Stimulated activated CD8-positive, alpha-beta memory T cell treated with anti-CD3 and anti-CD28 coated beads, Interleukin-15, amount 100 ng/mL, for 48 hours (primary cell): Measurements from ENCODE around the gene COA5.

Experiments
- DNase-seq, 2 donors: peaks; one replicate each; pipeline ENCODE4 v3.0.0-alpha.2; 2020; ENCODE audit warnings: low read depth in 2 of 2

The COA5 gene, protein sequence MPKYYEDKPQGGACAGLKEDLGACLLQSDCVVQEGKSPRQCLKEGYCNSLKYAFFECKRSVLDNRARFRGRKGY

DNA sequence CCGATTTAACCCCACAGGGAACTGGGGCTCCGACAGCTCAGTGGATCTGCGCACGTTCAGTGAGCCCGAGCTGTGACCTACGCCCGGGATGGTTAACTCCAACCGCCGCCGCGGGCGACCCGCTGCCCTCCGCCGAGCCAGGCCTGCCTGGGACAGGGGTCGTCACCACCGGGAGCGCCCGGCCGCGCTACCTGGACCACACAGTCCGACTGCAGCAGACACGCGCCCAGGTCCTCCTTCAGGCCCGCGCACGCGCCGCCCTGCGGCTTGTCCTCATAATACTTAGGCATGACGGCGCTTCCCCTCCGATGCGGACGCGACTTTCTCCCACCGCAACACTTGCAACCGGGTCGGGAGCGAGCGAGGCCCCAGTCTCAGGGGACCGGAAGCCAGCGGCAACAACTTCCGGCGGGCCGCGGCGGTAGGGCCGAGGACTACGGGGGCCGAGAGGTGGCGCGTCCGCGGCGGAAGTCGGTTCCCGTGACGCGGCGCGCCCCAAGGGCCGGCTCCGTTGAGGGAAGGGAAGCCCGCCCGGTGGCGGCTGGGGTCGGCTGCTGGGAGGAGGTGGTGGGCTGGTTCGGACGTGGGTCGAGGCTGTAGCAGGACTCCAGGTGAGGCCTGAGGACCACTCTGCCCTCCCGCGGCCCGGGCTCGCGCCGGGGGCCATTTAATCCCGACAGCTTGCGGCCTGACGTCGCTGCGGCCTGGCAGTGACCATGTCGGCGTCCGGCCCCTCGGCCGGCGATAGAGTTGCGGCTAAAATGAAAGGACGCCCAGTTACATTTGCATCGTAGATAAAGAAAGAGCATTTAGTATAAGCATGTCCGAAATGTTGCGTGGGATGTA, at the start of gene COA5, which contains the start of gene UNC50:
Gene COA5, minus strand, starts transcription at position 397 of the 846 bp plus-strand sequence. Its CDS starts 107 bp downstream, at position 290.
Gene UNC50, plus strand, starts transcription at position 474 of the 846 bp plus-strand sequence. CDS start 1,171 bp downstream, outside the sequence.
- DNase-seq: peak; percentile 89

DNA sequence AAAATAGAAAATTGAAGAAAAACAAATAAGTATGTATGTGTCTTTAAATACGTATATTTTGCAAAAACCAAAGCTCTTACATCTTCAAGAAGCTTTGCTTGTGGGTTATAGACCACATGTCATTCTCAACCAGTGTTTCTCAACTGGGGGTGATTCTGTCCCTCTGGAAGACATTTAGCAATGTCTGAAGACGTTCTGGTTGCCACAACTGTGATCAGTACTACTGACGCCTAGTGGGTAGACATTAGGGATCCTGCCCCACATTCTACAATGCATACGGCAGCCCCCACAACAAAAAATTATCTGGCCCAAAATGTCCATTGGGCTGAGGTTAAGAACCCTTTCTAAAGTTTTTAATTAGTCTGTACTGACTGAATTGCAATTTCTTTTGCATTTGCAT, 48.5 kb upstream of the COA5 start:
- DNase-seq: no peak

DNA sequence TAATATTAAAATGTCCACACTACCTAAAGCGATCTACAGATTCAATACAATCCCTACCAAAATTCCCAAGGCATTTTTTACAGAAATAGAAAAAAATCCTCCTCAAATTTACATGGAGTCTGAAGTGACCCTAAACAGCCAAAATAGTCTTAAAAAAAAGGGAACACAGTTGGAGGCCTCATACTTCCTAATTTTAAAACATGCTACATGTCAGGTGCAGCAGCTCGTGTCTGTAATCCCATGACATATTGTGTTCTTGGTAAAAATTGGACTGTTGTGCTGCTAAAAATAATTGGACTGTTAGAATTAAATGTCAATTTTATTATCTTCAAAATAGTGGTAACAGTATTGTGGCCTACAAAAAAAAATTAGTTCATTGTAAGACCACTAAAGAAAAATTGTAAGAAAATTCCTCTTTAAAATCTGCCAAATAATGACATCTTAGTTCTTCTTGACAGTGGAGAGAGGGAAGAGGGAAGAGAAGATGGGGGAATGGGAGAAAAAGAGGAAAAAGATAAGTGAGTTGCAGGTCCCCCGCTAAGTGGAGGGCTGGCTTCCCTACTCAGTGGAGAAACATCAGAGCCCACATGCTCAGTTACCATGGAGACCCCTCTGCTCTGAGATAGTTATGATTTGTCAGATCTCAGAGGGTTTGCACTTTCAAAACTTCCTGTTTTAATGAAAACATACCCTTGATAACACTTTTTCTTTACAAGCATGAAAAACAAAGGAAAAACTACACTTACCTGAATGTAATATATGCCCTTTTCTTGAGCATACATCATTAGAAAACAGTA, 46.6 kb upstream of the COA5 start:
- peak in 1 of 2 donors; percentile 28 for DNase-seq

DNA sequence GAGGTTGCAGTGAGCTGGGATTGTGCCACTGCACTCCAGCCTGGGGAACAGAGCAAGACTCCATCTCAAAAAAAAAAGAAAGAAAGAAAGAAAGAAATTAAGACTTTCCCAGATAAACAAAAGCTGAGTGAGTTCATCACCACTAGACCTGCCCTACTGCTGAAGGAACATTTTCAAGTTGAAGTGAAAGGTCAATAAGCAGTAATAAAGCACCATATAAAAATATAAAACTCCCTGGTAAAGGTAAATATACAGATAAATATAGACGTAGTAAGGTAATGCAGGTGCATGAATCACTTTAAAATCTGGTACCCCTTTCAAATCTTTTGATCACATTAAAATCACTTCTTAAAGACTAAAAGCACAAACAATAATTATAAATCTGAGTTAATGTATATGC, 42.7 kb upstream of the COA5 start:
- DNase-seq: no peak

DNA sequence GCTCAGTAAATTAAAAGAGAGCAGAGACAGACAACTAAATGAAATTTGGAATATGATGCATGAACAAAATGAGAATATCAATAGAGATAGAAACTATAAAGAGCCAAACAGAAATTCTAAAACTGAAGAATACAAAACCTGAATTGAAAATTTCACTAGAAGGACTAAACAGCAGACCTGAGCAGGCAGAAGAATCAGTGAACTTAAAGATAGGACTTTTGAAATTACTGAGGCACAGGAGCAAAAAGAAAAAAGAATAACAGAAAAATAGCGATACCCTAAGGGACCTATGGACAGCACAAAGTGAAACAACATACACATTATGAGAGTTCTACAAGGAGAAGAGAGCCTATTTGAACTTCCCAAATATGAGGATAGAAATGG, 41.7 kb upstream of the COA5 start:
- no peak for DNase-seq

DNA sequence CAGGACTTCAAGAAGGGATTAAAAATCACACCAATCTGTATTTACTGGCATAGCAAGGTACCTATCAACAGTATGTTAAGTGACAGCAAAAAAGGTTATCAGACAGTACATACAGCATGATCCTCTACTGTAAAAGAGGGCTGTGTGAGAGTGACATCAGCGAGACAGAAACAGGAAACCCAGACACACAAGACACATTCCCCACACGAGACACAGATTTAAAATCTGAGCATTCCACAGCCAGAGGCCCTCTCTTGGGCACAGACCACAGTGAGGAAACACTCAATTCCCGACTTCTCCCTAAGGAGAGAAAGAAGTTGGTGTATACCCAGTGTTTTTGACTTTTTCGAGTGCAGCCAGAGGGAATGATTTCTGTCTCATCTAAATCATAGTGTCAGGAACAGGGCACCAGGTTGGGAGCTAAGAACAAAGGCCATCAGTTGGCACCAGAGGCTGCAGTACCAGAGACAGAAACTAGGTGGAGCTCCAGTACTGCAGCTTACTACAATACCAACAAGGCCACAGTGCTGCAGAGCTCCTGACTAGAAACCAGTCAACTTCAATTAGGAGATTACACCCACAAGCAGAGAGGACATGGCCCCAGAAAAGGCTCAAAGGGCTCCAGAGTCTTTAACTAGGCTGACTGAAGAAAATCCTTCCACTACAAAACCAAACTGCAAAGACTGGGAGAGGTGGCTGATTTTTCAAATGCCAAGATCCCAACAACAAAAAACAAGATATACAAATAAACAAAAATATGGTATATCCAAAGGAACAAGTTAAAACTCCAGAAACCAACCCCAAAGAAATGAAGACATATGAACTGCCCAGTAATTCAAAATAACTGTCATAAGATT, 41.1 kb upstream of the COA5 start:
- DNase-seq: peak; percentile 61 to 62

DNA sequence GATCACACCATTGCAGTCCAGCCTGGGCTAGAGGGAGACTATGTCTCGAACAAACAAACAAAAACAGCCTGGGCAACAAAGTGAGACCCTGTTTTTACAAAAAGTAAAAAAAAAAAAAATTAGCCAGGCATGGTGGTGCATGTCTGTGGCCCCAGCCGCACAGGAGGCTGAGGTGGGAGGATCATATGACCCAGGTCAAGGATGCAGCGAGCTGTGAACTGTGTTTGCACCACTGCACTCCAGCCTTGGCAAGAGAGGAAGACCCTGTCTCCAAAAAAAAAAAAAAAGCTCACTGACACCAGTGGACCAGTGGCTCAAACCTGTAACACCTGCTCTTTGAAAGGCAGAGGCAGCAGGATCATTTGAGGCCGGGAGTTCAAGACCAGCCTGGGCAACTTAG, 40.1 kb upstream of the COA5 start:
- DNase-seq: no peak

DNA sequence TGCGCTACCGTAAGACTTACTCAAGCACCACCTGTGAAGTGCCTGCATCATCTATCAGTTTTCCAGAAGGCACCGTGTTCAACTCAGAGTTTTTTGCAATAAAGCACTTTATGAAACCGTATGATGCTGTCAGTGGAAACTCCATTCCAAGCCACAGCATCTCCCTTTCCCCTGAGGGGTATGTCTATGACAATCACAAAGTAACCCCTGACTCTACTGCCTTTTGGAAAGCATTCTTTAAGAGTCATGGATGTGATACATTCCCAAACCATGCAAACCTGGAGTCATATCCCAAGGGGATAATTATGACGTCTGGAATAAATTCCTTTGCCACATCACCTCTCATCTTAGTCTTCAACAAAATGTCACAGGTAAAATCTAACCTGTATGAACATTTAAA, 39.3 kb upstream of the COA5 start:
- DNase-seq: no peak

DNA sequence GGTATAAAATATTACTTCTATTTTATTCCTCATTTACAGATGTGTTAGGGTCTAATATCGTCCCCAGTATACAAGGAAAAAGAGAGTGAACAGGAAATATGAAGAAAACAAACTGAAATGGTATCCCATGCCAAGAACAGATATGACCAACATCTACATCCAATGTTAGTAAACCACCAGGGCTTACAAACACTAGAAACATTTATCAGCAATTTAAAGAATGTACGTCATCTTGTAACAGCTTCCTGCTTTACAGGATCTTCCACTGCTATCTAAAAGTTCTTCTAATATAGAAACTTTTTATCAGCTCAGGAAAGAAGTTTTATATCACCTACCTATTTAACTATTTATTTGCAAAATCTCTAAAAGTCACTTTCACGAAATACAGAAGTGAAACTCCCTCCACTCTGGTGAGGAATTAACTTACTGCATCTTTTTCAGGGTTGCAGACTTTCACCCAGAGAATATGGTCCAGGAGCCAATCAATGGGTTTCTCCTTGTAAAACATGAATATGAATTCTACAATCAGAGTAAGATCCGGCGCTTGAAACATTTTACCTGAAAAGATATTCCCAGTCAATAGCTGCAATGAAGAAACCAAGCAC, 35.3 kb upstream of the COA5 start:
- DNase-seq: no peak

DNA sequence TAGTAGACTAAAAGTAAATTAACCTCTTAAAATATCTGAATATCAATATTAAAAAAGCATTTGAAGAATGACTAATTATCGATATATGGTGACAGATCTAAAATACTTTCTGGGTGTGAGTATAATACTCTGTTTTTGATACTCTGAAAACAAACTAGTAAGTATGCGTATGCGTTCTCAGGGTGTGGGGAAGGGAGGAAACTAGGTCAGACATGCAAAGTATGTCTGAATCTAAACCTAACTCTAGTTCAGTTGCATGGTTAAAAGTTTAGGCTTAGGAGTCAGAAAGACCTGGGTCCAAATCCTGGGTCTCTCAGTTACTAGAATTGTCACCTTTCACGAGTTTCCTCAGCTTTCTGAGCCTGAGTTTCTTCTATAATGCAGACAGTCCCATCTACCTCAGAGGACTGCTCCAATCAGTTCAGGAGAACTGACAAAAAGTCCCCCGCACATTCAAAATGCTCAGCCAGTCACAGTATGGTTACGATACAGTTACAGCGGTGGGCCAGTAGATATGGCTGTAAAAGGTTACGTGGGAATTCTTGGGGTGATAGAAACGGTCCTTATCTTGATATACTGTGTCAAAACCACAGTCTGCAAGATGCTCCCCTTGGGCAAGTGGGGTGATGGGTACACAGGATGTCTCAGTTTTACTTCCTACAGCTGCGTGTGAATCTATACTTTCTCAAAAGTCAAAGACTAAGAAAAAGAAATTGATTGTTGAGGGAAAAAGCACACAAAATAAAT, 29.3 kb upstream of the COA5 start:
- peak; percentile 38 to 39 for DNase-seq

DNA sequence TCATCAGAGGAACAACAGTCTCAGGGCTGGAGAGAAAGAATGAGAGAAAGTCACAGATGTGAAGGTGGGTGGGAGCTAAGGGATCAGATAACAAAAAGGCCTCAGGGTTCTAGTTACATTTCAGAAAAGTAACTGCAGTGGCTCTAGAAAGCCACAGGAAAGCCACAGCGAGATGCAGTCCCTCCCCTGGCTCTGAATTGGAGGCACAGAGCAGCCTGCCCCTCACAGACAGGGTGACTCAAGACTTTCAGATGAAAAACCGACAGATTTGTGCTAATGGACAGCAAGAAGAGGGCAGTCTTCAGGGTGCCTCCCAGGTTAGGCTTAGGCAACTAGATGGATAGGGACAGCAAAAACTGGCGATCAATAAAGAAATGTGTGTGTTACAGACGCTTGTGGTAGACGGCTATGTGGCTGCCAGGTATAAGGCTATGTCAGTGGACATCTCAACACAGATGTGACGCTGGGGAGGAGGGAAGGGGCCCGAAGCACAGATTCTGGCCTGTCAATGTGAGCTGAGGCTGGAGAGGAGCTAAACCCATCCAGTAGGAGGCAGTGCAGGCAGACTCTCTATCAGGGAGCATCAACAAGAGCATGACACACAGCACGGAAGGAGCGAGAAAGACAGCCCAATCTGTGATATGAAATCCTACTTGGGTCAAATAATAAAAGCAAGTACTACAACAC, 26.2 kb upstream of the COA5 start:
- DNase-seq: peak; percentile 36 to 47

DNA sequence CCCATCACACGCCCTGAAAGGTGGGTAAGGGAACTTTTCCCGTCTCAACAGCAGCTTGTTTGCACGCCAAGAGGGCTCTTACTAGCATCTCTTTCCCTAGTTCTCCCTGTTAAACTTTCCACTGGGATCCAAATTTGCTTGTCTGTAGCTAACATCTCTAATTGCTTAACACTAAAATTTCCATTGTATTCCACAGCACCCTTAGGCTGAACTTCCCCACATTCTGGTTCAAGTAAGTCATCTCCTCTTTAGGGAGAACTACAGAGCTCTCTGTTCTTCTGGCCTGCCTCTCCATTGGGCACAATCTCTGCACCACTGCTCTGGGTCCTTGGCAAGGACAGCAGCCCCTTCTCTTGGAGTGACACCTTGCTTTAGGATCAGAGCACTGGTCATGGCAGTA, 24.0 kb upstream of the COA5 start:
- DNase-seq: no peak

DNA sequence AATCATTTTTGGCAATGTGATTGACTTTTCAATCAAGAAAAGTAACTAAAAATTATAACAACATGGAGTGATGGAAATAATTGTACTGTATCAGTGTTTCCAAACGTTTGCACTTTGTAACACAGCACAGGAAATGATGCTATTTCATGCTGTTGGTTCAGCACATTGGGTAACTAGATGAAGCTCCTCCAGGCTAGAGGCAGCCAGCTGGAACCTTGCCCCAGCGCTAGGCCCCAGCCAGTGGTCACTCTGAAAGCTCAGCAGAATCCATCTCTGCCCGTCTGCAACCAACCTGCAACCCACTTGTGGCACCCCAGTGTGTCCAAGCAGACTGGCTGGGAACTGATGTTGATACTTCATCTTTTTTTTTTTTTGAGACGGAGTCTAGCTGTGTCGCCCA, 15.3 kb upstream of the COA5 start:
- no peak for DNase-seq

DNA sequence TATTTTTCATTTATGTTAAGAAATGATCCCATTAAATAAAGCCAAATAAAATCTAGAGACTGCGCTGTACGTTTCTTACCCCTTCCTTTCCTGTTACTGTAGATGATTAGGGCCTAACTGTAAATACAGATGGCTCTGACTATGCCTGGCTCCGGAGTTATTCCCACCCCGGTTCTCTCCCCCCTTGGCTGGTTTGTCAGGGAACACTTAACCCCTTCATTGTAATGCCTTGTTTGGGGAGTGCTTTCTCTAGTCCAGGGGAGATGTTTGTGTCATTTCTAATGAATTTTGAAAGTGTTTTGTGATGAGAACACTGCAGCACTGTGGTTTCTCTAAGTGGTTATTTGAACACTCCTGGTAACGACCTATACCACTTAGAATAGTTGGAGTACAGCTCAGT, 8.8 kb upstream of the COA5 start:
- no peak for DNase-seq

DNA sequence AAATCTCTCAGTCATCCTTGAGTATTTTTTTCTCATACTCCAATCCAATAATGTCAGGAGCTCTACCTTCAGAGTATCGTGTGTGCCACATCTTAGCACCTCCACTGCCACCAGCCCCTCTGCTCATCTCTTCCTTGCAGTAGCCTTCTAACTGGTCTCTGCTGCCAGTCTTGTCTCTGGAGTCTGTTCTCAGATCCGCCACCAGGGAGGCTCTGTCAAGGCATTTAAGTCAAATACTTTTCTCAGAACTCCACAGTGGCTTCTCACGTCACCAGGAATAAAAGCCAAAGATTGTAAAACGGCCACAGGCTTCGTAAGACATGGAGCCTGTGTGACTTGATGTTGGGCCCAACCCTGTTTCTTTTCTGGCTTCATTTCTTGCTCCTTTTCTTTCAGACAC, 7.2 kb upstream of the COA5 start:
- no peak for DNase-seq

DNA sequence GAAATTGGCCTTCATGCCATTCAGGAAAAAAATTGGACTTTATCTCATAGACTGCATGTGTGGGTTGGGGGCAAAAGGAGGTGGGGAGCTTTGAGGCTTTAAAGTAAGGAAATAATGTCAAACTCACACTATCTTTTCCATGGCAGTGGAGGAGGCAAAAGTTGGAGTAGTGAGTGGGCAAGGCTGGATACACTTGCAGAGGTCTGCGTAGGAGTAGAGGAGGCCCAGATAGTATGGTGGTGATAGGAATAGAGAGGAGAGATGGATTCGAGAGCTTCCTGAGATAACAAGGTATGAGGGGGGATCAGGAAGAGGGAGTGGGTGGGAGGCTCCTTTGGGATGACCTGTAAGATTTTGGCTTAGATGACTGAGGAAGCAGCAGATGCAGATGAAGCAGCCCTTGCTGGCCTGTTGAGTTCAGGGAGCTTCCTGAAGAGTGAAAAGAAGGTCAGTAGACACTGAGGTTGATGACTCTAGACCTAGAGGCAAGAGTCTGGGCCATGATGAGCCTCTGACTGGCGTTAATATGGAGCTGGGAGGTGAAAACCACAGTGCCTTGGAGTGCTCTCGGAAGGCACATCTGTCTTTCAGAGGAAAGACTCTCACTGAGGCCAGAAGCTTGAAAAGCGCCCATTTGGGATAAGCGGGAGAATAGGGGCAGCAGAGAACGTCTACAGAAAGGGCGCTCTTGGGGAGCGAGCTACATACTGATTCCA, 5.9 kb upstream of the COA5 start:
- no peak for DNase-seq

DNA sequence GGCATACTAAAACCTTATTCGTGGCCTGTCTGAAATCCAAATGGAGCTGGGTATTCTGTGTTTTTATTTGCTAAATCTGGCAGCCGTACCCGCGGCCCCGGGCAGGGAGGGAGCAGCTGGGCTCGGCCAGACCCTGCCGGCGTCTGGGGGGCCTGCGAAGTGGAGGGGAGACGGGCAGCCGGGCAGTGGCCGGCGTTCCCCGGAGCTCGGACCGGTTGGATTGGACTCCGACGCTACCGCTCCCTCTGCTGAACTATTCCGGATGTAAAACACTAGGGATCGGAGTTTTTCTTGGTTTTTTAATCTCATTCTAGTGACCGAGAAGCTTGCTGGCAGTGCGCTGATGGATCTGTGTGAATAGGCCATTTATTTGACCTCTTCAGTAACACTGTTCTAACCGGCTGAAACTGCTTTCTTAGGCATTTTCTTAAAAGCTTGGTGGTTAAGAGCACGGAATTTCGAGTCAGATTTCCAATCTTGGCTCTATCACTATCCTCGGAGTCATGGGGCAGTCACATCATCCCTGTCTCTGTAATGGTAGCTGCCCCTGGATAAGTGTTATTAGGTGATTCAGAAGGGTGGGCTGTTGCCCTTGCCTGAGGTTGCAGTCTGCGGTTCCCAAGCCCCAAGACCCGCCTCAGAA, 771 bp upstream of the COA5 start:
- DNase-seq: no peak

DNA sequence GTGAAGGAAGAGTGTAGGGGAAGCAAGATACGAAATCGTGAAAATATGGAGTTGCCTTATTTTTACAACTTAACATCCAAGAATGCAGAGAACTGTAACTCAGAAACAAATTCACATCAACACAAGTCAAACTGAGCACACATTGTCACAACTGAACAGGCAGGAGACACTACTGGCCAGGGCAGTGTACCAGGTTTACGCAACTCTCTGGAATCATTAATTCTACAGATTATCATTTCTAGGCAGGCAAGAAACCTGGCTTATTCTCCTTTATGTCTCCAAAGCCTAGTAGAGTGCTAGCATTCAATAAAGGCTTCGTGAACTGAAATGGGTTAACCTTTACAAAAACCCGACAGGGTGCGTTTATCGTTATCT, 584 bp downstream of the COA5 start:
- DNase-seq: no peak

DNA sequence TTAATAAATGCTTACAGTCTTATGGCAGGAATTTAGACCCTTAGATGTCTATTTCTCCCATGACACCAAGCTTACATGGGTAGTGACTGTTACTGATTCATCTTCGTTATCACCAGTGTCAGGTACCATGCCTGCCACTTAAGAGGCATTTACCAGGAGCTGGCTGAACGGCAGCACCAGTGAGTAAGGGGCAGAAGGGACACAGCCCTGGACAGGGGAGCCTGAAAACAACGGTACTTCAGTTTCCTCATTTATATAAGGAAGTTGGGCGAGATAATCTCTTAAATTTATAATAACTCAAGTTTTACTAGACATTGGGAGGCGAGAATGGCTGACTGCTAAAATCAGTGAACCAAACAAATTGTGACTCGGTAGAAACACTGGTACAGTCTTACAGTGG, 1.2 kb downstream of the COA5 start:
- DNase-seq: no peak
